Mammary epithelial cell (primary cell): Measurements from ENCODE around the gene ADAMTS18.

Experiments
- CTCF ChIP-seq, 2 donors: IDR thresholded peaks in 1 of 2; conservative IDR thresholded peaks in 1 of 2; 2 replicates each; pipeline ENCODE4 v1.5.1; 2011 to 2012; ENCODE audit warnings: inconsistent platforms in 2 of 2, low read length in 2 of 2, mild to moderate bottlenecking in 2 of 2, control low read depth in 1 of 2, low read depth in 1 of 2; ENCODE audit not compliant: insufficient read depth in 1 of 2; ENCODE audit errors: extremely low read depth in 1 of 2
- EZH2 ChIP-seq: IDR thresholded peaks from 2 replicates; pipeline ENCODE4 v1.6.1; 2012; ENCODE audit warnings: low read length, inconsistent platforms, borderline replicate concordance

GRCh38 chr16:77282345-77282744 lies 152.5 kb downstream of the ADAMTS18 start:
- no peak for TF ChIP-seq CTCF (conservative IDR thresholded peaks at IDR 0.05 in 1 of 2, IDR thresholded peaks at IDR 0.05 in 1 of 2; ENCODE audit: extremely low read depth in 1 of 2, insufficient read depth in 1 of 2, low read depth in 1 of 2, low read length in 2 of 2)
- TF ChIP-seq EZH2, result no peak
